HAP-1 (cell line): ENCODE measurements around the gene AKT1.

Source experiments
- DNase-seq, 2 experiments: peaks; one replicate each; pipeline ENCODE4 v3.0.0-alpha.2; 2016 to 2020; ENCODE audit warnings: low spot score in 2 of 2
- H3K27me3 ChIP-seq: fragments of 250-450 bp; sonication (Bioruptor Pico); 2 replicates; pipeline ENCODE4 v1.5.1; 2020; ENCODE audit warnings: low read depth, mild to moderate bottlenecking, moderate library complexity
- H3K36me3 ChIP-seq: fragments of 250-450 bp; sonication (Bioruptor Pico); replicated peaks from 2 replicates; pipeline ENCODE4 v1.5.1; 2020; ENCODE audit warnings: mild to moderate bottlenecking
- H3K4me1 ChIP-seq: fragments of 250-450 bp; sonication (Bioruptor Pico); 2 replicates; pipeline ENCODE4 v1.5.1; 2020; ENCODE audit warnings: mild to moderate bottlenecking
- H3K4me3 ChIP-seq: fragments of 250-450 bp; sonication (Bioruptor Pico); 2 replicates; pipeline ENCODE4 v1.5.1; 2020; ENCODE audit warnings: mild to moderate bottlenecking, moderate library complexity
- H3K9me3 ChIP-seq: fragments of 250-450 bp; sonication (Bioruptor Pico); 2 replicates; pipeline ENCODE4 v1.5.1; 2020; ENCODE audit warnings: mild to moderate bottlenecking, moderate library complexity
- in situ Hi-C: fragments of 300-500 bp; cut with MboI; formaldehyde crosslinking; loops from 3 replicates; pipeline ENCODE4 v1.14.3; 2020; ENCODE audit warnings: low sequenced_read_pairs, inconsistent platforms, mixed read lengths

AKT1 gene

DNA sequence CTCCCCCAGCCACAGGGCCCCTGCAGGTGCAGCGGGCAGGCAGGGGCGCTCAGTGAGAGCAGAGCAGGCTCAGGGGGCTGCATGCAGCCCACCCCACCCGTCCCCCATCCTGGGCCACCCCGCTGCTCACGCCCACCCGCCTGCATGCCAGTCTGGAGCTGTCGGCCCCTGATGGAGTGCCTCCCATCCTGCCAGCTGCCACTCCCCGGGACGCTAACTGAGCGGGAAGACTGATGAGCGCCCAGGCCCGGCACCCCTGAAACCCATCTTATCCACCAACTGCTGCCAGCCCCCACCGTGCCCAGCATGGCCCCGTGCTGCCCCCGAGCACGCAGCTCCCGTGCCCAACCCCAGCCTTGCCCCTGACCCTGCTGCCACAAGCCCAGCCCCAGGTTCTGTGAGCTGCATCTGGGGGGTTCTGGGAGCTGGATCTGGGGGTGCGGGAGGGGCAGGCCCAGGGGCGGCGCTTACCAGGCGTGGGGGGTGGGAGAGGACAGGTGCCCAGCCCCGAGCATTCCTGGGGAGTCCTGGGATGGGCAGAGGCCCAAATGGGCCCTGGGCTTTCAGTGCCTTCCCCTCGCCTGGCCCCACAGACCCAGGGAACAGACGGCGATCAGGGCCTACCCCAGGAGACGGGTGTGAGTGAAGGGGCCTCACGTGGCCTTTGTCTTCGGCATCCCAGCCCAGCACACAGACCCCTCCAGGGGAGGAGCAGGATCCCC, 13.3 kb downstream of the AKT1 start:
- Histone ChIP-seq H3K36me3 (peaks cover 11% of the 10 kb centered on the region), H3K4me3 (no peak overlapping the region), H3K4me1 (no peaks in the 10 kb centered on the region), H3K9me3 (no peaks in the 10 kb centered on the region), H3K27me3 (no peaks in the 10 kb centered on the region)
- in situ Hi-C loops = no loop called here
- DNase-seq = no peak

DNA sequence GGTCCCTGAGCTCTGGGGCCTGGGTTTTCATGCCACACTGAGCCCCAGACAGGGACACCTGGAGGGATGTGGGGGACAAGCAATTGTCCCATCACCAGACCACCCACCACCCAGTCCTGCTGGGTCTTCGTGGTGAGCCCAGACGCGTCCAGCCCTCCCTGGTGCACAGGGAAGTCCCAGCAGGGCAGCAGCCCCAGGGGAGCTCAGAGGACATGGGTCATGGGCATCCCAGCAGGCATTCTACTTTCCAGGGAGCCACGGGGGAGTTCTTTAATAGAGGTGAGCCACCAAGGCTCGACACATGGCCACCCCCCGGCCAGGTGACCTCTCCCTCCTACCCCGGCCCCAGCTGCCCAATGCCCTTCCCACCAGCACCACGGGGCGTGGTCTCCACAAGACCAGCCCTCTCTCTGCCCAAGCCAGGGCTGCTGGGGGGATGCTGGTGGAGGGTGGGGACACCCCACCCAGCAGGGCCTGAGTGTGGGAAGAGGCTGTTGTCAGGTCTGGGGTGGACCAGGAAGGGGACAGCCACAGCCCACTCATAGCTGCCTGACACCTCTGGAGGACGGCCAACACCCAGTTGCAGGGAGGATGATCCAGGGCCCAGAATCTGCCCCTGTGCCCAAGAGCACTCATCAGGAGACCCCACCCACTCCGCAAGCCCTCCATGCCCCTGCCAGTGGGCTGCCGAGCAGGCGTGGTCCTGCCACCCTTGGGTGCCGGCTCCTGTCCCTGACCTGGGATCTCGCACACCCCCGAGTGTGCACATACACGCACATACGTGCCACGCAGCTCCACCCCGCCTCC, 14.1 kb downstream of the AKT1 start:
- Histone ChIP-seq H3K9me3 (no peaks in the 10 kb centered on the region), H3K27me3 (no peaks in the 10 kb centered on the region), H3K36me3 (peaks cover 16% of the 10 kb centered on the region), H3K4me3 (no peak overlapping the region), H3K4me1 (no peaks in the 10 kb centered on the region)
- in situ Hi-C loops = no loop called here
- no peak for DNase-seq

DNA sequence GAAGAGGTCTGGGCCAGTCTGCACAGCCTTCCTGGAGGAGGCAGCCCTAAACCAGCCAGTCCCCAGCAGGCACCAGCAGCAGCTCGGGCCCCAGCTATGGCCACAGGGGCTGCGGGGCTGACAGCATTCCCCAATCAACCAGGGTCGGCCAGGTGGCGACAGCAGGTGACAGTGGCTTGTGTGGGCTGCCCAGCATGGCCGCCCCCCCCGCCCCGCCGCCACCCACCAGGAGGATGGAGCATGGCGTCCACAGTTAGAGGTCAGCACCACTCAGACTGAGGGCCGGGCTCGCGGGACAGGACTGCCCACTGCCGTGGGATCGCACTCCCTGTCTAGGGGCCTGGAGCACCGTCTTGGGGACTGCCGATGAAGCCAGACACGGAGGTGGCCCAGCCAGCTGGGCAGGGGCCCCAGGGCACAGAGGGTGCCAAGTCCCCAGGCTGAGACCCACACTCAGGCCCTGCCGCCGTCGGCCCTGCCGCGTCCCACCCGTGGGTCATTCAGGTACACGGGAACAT, 15.0 kb downstream of the AKT1 start:
- Histone ChIP-seq H3K9me3 (no peaks in the 10 kb centered on the region), H3K27me3 (no peaks in the 10 kb centered on the region), H3K36me3 (peaks cover 21% of the 10 kb centered on the region), H3K4me1 (no peaks in the 10 kb centered on the region), H3K4me3 (no peak overlapping the region)
- in situ Hi-C loops = no loop called here
- DNase-seq = no peak

GRCh38 chr14:104779776-104780512, 15.6 kb downstream of the AKT1 start:
- in situ Hi-C loops = no loop called here
- peaks cover 24% of the 10 kb centered on the region for H3K36me3 ChIP-seq
- no peak overlapping the region for H3K4me3 ChIP-seq
- DNase-seq = no peak
- H3K9me3 ChIP-seq = no peaks in the 10 kb centered on the region
- H3K4me1 ChIP-seq = no peaks in the 10 kb centered on the region
- H3K27me3 ChIP-seq = no peaks in the 10 kb centered on the region

GRCh38 chr14:104778694-104779331, 16.7 kb downstream of the AKT1 start:
- Histone ChIP-seq H3K27me3 (no peaks in the 10 kb centered on the region), H3K4me3 (no peak overlapping the region), H3K4me1 (no peaks in the 10 kb centered on the region), H3K36me3 (peaks cover 21% of the 10 kb centered on the region), H3K9me3 (no peaks in the 10 kb centered on the region)
- DNase-seq = no peak
- in situ Hi-C loops = no loop called here

GRCh38 chr14:104777808-104778249, 17.7 kb downstream of the AKT1 start:
- H3K4me3 ChIP-seq = no peak overlapping the region
- DNase-seq = no peak
- in situ Hi-C loops = no loop called here
- H3K27me3 ChIP-seq = no peaks in the 10 kb centered on the region
- no peaks in the 10 kb centered on the region for H3K9me3 ChIP-seq
- no peaks in the 10 kb centered on the region for H3K4me1 ChIP-seq
- peaks cover 30% of the 10 kb centered on the region for H3K36me3 ChIP-seq

DNA sequence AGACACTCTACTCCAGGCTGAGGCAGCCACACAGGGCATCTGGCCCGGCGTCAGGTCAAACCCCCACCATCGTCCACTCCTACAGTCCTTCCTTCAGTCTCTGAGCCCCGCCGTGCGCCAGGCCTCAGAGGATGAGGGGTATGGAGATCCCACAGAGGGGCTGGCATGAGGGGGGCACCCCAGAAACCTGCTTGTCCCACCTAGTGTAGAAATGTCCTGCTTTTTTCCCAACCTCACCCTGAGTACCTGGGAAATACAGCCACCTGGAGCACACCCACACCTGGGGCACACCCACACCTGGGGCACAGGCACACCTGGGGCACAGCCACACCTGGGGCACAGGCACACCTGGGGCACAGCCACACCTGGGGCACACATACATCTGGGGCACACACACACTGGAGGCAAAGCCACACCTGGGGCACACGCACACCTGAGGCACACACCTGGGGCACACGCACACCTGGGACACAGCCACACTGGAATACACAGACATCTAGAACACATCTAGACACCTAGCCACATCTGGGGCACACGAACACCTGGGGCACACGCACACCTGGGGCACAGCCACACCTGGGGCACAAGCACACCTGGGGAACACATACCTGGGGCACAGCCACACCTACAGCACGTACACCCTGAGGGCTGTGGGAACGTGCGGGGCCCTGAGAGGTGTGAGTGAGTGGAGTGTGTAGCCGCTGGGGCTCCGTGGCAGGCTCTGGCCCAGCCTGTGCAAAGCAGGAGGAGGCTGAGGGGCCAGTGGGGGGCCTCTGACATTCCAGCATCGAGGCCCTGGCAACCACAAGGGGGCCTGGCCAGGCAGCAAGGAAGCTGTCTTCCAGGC, 18.4 kb downstream of the AKT1 start:
- H3K4me3 ChIP-seq = no peak overlapping the region
- no peak for DNase-seq
- no peaks in the 10 kb centered on the region for H3K9me3 ChIP-seq
- H3K4me1 ChIP-seq = no peaks in the 10 kb centered on the region
- peaks cover 33% of the 10 kb centered on the region for H3K36me3 ChIP-seq
- H3K27me3 ChIP-seq = no peaks in the 10 kb centered on the region
- in situ Hi-C loops = no loop called here

DNA sequence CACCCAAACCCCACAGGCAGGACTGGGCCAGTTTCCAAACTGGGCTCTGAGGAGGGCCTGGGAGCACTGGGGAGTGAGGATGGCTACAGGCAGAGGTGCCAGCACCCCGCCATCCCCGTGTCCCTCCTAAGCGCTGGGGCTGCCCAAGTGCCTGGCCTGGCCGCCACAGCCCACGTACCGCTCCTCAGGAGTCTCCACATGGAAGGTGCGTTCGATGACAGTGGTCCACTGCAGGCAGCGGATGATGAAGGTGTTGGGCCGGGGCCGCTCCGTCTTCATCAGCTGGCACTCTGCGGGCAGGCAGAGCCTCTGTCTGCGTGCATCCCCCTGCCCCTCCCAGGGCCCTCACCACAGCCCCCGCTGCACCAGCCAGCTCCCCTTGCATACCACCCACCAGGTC, 19.1 kb downstream of the AKT1 start:
- in situ Hi-C loops = no loop called here
- Histone ChIP-seq H3K27me3 (no peaks in the 10 kb centered on the region), H3K4me1 (no peaks in the 10 kb centered on the region), H3K9me3 (no peaks in the 10 kb centered on the region), H3K36me3 (peaks cover 40% of the 10 kb centered on the region), H3K4me3 (no peak overlapping the region)
- DNase-seq = no peak

GRCh38 chr14:104775073-104775489, 20.5 kb downstream of the AKT1 start:
- DNase-seq = no peak
- in situ Hi-C loops = no loop called here
- H3K4me3 ChIP-seq = no peak overlapping the region
- peaks cover 52% of the 10 kb centered on the region for H3K36me3 ChIP-seq
- H3K4me1 ChIP-seq = no peaks in the 10 kb centered on the region
- no peaks in the 10 kb centered on the region for H3K27me3 ChIP-seq
- H3K9me3 ChIP-seq = no peaks in the 10 kb centered on the region

DNA sequence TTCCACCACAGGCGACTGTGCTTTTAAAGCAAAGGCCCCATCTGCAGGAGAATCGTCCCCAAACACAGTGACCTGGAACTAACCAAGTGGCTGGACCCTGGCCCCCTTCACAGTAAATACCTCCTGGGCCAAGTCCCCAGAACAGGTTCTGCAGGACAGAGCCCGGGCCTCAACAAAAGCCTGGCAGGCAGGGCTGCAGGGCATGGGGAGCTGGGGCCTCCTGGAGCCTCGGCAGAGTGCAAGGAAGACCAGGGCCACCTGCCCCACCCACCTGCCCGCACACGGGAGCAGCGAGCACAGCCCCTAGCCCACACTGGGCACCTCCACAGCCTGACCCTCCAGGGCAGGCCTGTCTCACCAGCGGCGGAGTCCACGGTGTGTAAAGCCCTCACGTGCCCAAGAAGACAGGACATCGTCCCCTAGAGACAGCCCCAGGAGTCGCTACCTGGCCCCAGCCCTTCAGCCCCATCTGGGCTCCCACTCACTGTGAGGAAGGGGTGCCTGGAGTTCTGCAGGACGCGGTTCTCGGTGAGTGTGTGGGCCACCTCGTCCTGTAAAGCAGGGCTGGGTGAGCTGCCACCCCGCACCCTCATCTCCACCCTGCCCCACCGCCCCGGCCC, 21.0 kb downstream of the AKT1 start:
- Histone ChIP-seq H3K9me3 (no peaks in the 10 kb centered on the region), H3K4me1 (no peaks in the 10 kb centered on the region; the same call in 1 of the 2 replicates), H3K27me3 (no peaks in the 10 kb centered on the region), H3K4me3 (no peak overlapping the region), H3K36me3 (peaks cover 55% of the 10 kb centered on the region)
- in situ Hi-C loops = no loop called here
- DNase-seq = no peak

GRCh38 chr14:104773505-104774452, 21.8 kb downstream of the AKT1 start:
- no peaks in the 10 kb centered on the region for H3K9me3 ChIP-seq
- peaks cover 57% of the 10 kb centered on the region for H3K36me3 ChIP-seq
- no peak for DNase-seq
- peaks cover 3% of the 10 kb centered on the region for H3K4me1 ChIP-seq
- in situ Hi-C loops = no loop called here
- no peak overlapping the region for H3K4me3 ChIP-seq
- no peaks in the 10 kb centered on the region for H3K27me3 ChIP-seq
